GM12873 (cell line): ENCODE measurements around the gene DPEP1.

Experiments used
- CTCF ChIP-seq: IDR thresholded peaks from 2 replicates; pipeline ENCODE4 v1.5.1; 2012; ENCODE audit warnings: low read depth, mild to moderate bottlenecking, moderate library complexity, low read length, control low read depth; ENCODE audit not compliant: insufficient read depth; ENCODE audit errors: missing control alignments

Gene DPEP1

GRCh38 chr16:89656435-89657121 lies 43.1 kb downstream of the DPEP1 start:
- no peak for TF ChIP-seq CTCF

GRCh38 chr16:89657442-89658220 lies 44.2 kb downstream of the DPEP1 start, which contains the start of the genes CHMP1A and SPATA33:
CHMP1A (minus strand) TSS chr16:89657708; CDS start chr16:89657588, 120 bp downstream.
SPATA33 (plus strand) TSS chr16:89657836; CDS start chr16:89657912, 76 bp downstream.
- no peak for TF ChIP-seq CTCF

- no peak for TF ChIP-seq CTCF
These were observed 44.9 kb downstream of the DPEP1 start for GRCh38 chr16:89658221-89658879.

GRCh38 chr16:89660146-89660545 lies 46.7 kb downstream of the DPEP1 start:
- TF ChIP-seq CTCF: no peak

GRCh38 chr16:89661215-89661614 lies 47.8 kb downstream of the DPEP1 start:
- no peak for TF ChIP-seq CTCF

GRCh38 chr16:89667000-89667399 lies 53.6 kb downstream of the DPEP1 start:
- peak; percentile 40 for TF ChIP-seq CTCF

GRCh38 chr16:89667633-89668032 lies 54.2 kb downstream of the DPEP1 start:
- no peak for TF ChIP-seq CTCF
